ENCODE results near the gene TCF4.

The TCF4 gene

GRCh38 chr18:55262021-55262560 is 325.9 kb downstream of the TCF4 start:
- H3K4me1 Mint-ChIP-seq (ENCODE audit: low read depth), result no peaks in the 10 kb centered on the region
- no peaks in the 10 kb centered on the region for H3K27me3 Mint-ChIP-seq (ENCODE audit: low read depth)
- no peak overlapping the region for H3K27ac Mint-ChIP-seq
- H3K9me3 Mint-ChIP-seq, result no peaks in the 10 kb centered on the region
- H3K36me3 Mint-ChIP-seq (ENCODE audit: low read depth), result no peaks in the 10 kb centered on the region
- H3K4me3 Mint-ChIP-seq, result no peak overlapping the region

- no peaks in the 10 kb centered on the region for H3K9me3 Mint-ChIP-seq
- no peaks in the 10 kb centered on the region for H3K27me3 Mint-ChIP-seq (ENCODE audit: low read depth)
- H3K27ac Mint-ChIP-seq, result no peak overlapping the region
- H3K4me3 Mint-ChIP-seq, result no peak overlapping the region
- H3K4me1 Mint-ChIP-seq (ENCODE audit: low read depth), result no peaks in the 10 kb centered on the region
- no peaks in the 10 kb centered on the region for H3K36me3 Mint-ChIP-seq (ENCODE audit: low read depth)
These were observed 326.7 kb downstream of the TCF4 start for GRCh38 chr18:55261253-55261652.

DNA sequence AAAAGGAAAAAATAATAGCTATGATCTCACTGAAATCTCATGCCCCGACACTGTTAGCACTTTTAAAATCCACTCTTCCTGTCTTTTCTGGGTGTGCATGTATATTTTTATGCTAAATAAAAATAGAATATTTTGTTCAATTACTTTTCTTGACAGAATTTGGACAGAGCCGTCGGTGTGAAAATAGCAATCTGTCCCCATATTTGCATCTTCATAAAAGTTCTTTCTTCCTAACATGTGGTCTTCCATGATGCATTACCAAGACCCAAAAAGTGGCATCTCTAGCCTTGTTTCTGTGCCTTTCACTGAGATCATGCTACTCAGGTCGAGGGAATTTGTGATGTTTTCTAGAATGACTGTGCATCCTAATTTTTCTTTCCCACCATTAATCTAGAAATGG is 329.9 kb downstream of the TCF4 start:
- Mint-ChIP-seq H3K27ac (no peak overlapping the region), H3K36me3 (ENCODE audit: low read depth) (no peaks in the 10 kb centered on the region), H3K27me3 (ENCODE audit: low read depth) (no peaks in the 10 kb centered on the region), H3K9me3 (no peaks in the 10 kb centered on the region), H3K4me1 (ENCODE audit: low read depth) (no peaks in the 10 kb centered on the region), H3K4me3 (no peak overlapping the region)

DNA sequence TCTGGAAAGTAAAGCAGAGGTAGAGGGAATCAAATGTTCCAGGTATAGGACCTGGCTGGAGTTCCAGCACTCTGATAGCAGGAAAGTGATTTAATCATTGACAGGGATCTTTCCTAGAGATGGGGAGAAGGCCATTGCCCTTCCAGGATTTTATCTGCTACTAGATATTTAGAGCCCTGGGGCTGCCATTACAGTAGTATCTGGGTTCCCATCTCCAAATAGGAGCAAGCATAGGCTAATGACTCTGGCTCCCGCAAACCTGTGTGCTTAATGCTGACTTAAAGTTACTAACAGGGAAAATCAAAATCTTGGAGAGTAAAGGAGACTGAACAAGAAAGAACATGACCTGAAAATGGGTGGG is 331.1 kb downstream of the TCF4 start:
- Mint-ChIP-seq H3K36me3 (ENCODE audit: low read depth) (no peaks in the 10 kb centered on the region), H3K27me3 (ENCODE audit: low read depth) (no peaks in the 10 kb centered on the region), H3K9me3 (no peaks in the 10 kb centered on the region), H3K4me1 (ENCODE audit: low read depth) (no peaks in the 10 kb centered on the region), H3K4me3 (no peak overlapping the region), H3K27ac (no peak overlapping the region)

DNA sequence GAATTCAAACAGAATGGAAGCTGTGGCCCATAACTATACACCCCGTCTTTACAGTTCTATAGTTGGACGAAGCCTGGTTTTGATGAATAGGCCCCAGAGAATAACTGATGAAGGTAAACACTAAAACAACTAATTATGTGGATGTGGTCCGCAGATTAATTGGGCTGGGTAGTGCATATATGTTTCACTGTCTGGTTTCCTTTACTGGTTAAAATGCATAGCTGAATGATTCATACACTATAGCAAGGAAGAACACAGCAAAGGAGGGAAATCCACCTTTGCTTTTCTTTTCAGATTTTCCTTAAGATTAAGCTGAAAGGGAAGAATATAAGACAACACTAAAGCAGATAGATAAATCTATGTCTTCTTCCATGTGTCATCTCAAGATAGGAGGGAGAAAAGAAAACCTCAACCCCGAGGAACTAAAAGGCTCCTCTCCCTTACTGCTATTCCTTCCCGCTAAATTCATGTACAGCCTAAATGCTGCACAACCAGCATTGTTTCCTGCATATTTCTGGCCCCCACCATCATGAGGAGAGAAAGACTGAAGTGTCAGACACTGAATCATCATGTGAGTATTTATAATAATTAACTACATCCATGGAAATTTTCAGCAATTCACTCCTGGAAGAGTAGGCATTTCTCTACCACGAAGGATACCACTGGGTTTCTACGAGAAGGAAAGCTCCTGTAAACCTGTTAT is 331.6 kb downstream of the TCF4 start:
- no peaks in the 10 kb centered on the region for H3K4me1 Mint-ChIP-seq (ENCODE audit: low read depth)
- no peak overlapping the region for H3K4me3 Mint-ChIP-seq
- no peaks in the 10 kb centered on the region for H3K36me3 Mint-ChIP-seq (ENCODE audit: low read depth)
- no peaks in the 10 kb centered on the region for H3K27me3 Mint-ChIP-seq (ENCODE audit: low read depth)
- H3K9me3 Mint-ChIP-seq, result no peaks in the 10 kb centered on the region
- H3K27ac Mint-ChIP-seq, result no peak overlapping the region

DNA sequence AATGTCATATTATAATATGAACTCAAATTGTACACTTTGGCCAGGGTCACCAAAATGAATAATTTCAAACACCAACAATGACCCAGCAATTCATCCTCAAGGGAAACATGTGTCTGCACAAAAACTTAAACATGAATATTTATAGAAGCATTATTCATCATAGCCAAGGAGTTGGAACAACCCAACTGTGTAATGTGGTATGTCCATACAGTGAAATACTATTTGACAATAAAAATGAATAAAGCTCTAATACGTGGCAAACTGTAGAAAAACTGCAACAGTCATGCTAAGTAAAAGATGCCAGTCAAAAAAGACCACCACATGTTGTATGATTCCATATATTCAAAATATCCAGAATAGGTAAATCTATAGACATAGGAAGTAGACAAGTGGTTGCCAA is 334.2 kb downstream of the TCF4 start:
- no peak overlapping the region for H3K4me3 Mint-ChIP-seq
- peaks cover 11% of the 10 kb centered on the region for H3K4me1 Mint-ChIP-seq (ENCODE audit: low read depth)
- H3K9me3 Mint-ChIP-seq, result no peaks in the 10 kb centered on the region
- no peaks in the 10 kb centered on the region for H3K27me3 Mint-ChIP-seq (ENCODE audit: low read depth)
- H3K36me3 Mint-ChIP-seq (ENCODE audit: low read depth), result no peaks in the 10 kb centered on the region
- no peak overlapping the region for H3K27ac Mint-ChIP-seq

DNA sequence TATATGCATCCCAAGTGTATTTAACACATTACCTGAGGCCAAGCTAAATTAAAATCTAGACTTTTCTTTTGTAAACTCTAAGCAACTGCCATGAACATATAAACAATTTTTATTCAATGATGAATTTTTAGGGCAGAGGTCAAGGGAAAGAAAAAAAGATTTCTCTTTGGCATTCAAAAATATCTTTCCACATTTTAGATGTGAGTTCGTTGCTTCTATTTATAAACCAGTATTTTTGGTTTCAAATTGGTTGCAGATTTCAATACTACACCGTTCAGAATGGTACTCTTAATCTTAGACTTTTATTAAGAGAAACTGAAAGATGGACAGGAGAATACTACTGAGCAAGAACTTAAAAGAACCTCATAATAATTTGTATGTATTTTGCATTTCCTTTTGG is 335.1 kb downstream of the TCF4 start:
- H3K9me3 Mint-ChIP-seq, result no peaks in the 10 kb centered on the region
- peaks cover 11% of the 10 kb centered on the region for H3K4me1 Mint-ChIP-seq (ENCODE audit: low read depth)
- H3K36me3 Mint-ChIP-seq (ENCODE audit: low read depth), result no peaks in the 10 kb centered on the region
- H3K4me3 Mint-ChIP-seq, result no peak overlapping the region
- H3K27me3 Mint-ChIP-seq (ENCODE audit: low read depth), result no peaks in the 10 kb centered on the region
- H3K27ac Mint-ChIP-seq, result no peak overlapping the region

DNA sequence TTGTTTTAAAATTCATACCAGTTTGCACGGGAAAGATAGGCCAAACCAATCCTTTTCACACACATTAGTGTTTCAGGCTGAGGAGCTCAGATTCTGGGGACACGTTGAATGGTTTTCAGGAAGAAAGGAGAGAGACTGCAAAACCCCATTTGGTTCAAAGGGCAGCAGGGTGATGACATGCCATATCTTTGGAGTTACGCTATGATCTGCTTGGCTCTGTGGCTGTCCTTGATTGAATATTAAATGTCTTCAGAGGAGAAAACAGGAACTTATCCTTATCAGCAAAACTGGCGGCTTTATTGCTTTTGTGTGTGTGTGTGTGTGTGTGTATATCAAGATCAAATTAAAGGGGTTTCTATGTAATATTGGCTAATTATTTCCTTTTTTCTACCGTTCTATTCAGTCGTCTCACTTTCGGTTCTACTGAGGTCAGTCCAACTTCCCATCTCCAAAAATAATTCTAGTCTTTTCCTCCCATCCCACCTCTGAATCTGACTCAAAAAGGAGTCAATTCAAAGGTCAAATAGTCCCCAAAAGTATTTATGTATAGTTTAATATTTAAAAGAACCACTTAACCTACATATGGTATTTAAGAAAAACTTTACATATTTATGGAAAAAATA is 335.8 kb downstream of the TCF4 start:
- Mint-ChIP-seq H3K27me3 (ENCODE audit: low read depth) (no peaks in the 10 kb centered on the region), H3K27ac (no peak overlapping the region), H3K9me3 (no peaks in the 10 kb centered on the region), H3K4me3 (no peak overlapping the region), H3K36me3 (ENCODE audit: low read depth) (no peaks in the 10 kb centered on the region), H3K4me1 (ENCODE audit: low read depth) (peaks cover 12% of the 10 kb centered on the region)

DNA sequence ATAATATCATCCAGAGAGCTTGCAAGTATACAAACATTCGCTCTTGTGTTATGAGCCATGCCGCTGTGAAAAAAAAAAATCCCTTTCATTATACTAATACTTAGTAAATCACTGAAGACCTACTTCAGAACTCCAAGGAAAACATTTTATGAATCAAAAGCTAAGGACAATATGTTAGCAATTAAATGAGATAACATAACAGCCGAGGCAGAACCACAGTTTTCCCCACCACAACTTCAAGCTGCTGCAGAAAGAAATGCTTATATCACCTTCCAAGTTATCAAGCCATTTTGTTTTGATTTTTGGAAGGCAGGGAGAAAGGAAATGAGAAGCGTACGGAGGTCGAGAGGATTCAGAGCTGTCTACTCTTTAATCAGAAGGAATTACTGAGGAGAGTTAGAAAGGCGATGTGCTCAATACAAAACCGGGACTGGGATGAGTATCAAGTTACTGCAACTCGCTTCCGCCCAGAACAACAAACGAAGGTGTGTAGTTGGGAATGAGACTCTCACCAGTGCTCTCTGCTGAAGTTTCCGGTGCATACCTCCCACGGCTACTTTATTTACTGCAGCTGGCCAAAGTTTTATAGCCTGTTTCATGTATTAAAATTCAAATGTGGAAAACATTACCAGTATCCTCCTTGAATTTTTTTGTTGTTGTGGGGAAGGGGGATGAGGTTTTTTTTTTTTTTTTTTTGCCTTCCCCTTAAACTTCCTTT is 336.6 kb downstream of the TCF4 start:
- Mint-ChIP-seq H3K36me3 (ENCODE audit: low read depth) (no peaks in the 10 kb centered on the region), H3K27ac (no peak overlapping the region), H3K4me3 (no peak overlapping the region), H3K9me3 (no peaks in the 10 kb centered on the region), H3K27me3 (ENCODE audit: low read depth) (no peaks in the 10 kb centered on the region), H3K4me1 (ENCODE audit: low read depth) (peaks cover 13% of the 10 kb centered on the region)

DNA sequence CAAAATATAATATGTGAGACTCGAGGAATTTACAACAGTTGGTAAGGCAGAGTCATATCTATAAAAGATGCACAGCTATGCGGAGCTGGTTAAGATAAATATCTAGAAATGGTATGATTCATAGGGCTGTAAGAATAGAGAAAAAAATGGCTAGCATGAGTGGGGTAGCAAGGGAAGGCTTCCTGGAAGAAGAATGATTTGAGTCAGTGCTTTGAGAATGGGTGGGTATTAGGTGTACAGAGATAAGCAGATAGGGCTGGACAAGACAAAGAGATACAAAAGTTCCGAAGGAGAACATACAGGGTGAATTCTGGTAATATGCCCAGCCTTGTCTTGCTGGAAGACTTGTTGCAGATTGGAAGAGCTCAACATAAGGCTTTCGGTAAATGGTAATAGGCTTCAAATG is 337.2 kb downstream of the TCF4 start:
- Mint-ChIP-seq H3K4me1 (ENCODE audit: low read depth) (peaks cover 13% of the 10 kb centered on the region), H3K4me3 (no peak overlapping the region), H3K9me3 (no peaks in the 10 kb centered on the region), H3K27ac (peak overlapping the region; percentile 33), H3K27me3 (ENCODE audit: low read depth) (no peaks in the 10 kb centered on the region), H3K36me3 (ENCODE audit: low read depth) (no peaks in the 10 kb centered on the region)

DNA sequence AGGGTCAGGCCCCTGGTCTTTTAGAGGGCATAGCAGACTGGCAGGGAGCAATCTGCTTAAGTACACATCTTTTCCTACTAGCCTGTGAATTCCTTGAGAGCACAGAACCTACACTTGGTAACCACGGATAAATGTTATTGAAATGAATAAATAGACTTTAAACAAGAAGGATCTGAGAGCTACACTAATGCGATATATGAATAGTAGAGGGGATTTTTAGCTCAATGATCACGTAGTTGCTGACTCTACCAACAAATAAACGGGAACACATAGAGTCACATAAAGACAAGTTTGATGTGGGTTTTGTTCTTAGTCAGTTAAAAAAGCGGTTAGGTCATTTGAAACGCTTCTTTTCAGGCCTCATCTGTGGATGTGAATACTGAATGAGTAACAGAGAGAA is 338.4 kb downstream of the TCF4 start:
- Mint-ChIP-seq H3K36me3 (ENCODE audit: low read depth) (no peaks in the 10 kb centered on the region), H3K4me1 (ENCODE audit: low read depth) (peaks cover 13% of the 10 kb centered on the region), H3K9me3 (no peaks in the 10 kb centered on the region), H3K27me3 (ENCODE audit: low read depth) (no peaks in the 10 kb centered on the region), H3K4me3 (no peak overlapping the region), H3K27ac (peak overlapping the region; percentile 17)

GRCh38 chr18:55248495-55248894 is 339.5 kb downstream of the TCF4 start:
- Mint-ChIP-seq H3K4me3 (no peak overlapping the region), H3K36me3 (ENCODE audit: low read depth) (no peaks in the 10 kb centered on the region), H3K27me3 (ENCODE audit: low read depth) (no peaks in the 10 kb centered on the region), H3K4me1 (ENCODE audit: low read depth) (peaks cover 13% of the 10 kb centered on the region), H3K9me3 (no peaks in the 10 kb centered on the region), H3K27ac (no peak overlapping the region)

DNA sequence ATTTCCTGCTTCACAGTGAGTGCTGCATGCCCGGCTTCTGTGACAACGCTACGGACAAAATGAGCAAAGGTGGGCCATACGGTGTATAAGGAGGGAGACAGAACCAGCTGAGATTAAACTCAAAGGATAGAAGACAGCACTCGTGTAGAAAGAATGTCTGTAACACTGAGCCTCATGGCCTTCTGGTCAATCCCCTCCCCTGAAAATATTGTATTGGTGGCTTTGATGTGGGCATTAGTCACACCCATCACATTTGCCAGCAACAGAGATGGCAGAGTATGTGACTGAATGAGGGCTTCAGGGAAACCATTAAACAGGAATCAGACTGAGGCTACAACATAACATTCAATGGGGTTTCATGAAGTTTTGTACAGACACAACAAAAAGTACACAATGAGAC is 341.0 kb downstream of the TCF4 start:
- Mint-ChIP-seq H3K36me3 (ENCODE audit: low read depth) (no peaks in the 10 kb centered on the region), H3K4me3 (no peak overlapping the region), H3K27ac (no peak overlapping the region), H3K4me1 (ENCODE audit: low read depth) (peaks cover 13% of the 10 kb centered on the region), H3K9me3 (no peaks in the 10 kb centered on the region), H3K27me3 (ENCODE audit: low read depth) (no peaks in the 10 kb centered on the region)

- Mint-ChIP-seq H3K27me3 (ENCODE audit: low read depth) (no peaks in the 10 kb centered on the region), H3K4me3 (no peak overlapping the region), H3K36me3 (ENCODE audit: low read depth) (no peaks in the 10 kb centered on the region), H3K27ac (no peak overlapping the region), H3K9me3 (no peaks in the 10 kb centered on the region), H3K4me1 (ENCODE audit: low read depth) (peaks cover 13% of the 10 kb centered on the region)
These were observed 341.7 kb downstream of the TCF4 start for GRCh38 chr18:55246278-55246677.

DNA sequence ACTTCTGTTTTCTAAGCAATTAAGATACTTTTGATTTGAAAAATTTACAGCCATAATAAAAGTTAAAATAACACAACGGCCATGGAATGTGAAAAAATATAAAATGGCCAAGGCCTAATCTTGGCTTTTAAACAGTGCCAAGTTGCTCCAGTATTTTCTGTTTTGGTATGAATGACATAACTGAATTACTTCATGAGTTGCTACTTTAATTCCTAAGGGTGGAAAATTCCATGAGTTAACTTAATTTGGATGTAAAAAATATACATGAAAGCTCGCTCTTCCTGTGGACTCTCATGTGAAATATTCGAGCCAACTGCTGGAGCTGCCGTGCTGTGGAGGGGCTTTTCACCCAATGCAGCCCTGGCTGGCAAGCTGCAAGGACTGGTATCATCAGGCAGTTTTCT is 342.8 kb downstream of the TCF4 start:
- H3K4me1 Mint-ChIP-seq (ENCODE audit: low read depth), result peaks cover 10% of the 10 kb centered on the region
- H3K4me3 Mint-ChIP-seq, result no peak overlapping the region
- no peaks in the 10 kb centered on the region for H3K27me3 Mint-ChIP-seq (ENCODE audit: low read depth)
- H3K9me3 Mint-ChIP-seq, result no peaks in the 10 kb centered on the region
- H3K27ac Mint-ChIP-seq, result no peak overlapping the region
- H3K36me3 Mint-ChIP-seq (ENCODE audit: low read depth), result no peaks in the 10 kb centered on the region

Measured in T-helper 1 cell treated with Interleukin-12 subunit alpha and Interleukin-12 subunit beta and Interleukin-4 antibody, amounts not matched to agents 30 μg/mL and 1 μg/mL, for 36 hours (primary cell).